ENCODE results near the gene HAUS5.

The HAUS5 gene

GRCh38 chr19:35666251-35666913 is 53.8 kb downstream of the HAUS5 start, which contains the start of gene UPK1A:
Gene UPK1A (plus strand): TSS chr19:35666517. CDS start chr19:35666813, 296 bp downstream.
- no peaks in the 10 kb centered on the region for H3K9me3 Mint-ChIP-seq
- peaks cover 27% of the 10 kb centered on the region for H3K36me3 Mint-ChIP-seq (ENCODE audit: low read depth)
- H3K27me3 Mint-ChIP-seq (ENCODE audit: low read depth), result peaks cover 21% of the 10 kb centered on the region
- H3K27ac Mint-ChIP-seq, result no peak within 1 kb of the TSS
- no peaks in the 10 kb centered on the region for H3K4me1 Mint-ChIP-seq
- no peak for TF ChIP-seq CTCF (IDR thresholded peaks at IDR 0.05; ENCODE audit: unreplicated experiment in 3 of 3)
- no peak within 1 kb of the TSS for H3K4me3 Mint-ChIP-seq

DNA sequence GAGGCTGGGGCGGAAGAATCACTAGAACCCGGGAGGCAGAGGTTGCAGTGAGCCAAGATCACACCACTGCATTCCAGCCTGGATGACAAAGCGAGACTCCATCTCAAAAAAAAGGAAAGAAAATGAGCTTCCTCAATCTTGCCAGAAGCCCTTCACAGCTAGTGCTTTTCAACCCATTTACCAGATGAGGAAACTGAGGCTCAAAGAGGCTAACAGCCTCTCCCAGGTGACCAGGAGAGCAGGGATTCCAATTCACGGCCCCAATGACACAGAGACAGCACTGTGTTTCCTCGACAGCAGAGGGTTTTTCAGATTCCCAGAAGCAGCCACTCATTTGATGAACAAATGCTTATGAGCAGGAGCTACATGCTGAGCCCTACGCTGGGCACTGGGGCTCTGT is 57.0 kb downstream of the HAUS5 start:
- Mint-ChIP-seq H3K27me3 (ENCODE audit: low read depth) (peaks cover 53% of the 10 kb centered on the region), H3K4me3 (no peak overlapping the region), H3K36me3 (ENCODE audit: low read depth) (peaks cover 4% of the 10 kb centered on the region), H3K4me1 (no peaks in the 10 kb centered on the region), H3K27ac (no peak overlapping the region), H3K9me3 (no peaks in the 10 kb centered on the region)
- TF ChIP-seq CTCF (IDR thresholded peaks at IDR 0.05; ENCODE audit: unreplicated experiment in 3 of 3), result no peak

GRCh38 chr19:35669974-35670373 is 57.4 kb downstream of the HAUS5 start:
- H3K4me1 Mint-ChIP-seq, result no peaks in the 10 kb centered on the region
- H3K36me3 Mint-ChIP-seq (ENCODE audit: low read depth), result peaks cover 4% of the 10 kb centered on the region
- no peak overlapping the region for H3K27ac Mint-ChIP-seq
- no peak for TF ChIP-seq CTCF (IDR thresholded peaks at IDR 0.05; ENCODE audit: unreplicated experiment in 3 of 3)
- no peak overlapping the region for H3K4me3 Mint-ChIP-seq
- no peaks in the 10 kb centered on the region for H3K9me3 Mint-ChIP-seq
- H3K27me3 Mint-ChIP-seq (ENCODE audit: low read depth), result peaks cover 56% of the 10 kb centered on the region

DNA sequence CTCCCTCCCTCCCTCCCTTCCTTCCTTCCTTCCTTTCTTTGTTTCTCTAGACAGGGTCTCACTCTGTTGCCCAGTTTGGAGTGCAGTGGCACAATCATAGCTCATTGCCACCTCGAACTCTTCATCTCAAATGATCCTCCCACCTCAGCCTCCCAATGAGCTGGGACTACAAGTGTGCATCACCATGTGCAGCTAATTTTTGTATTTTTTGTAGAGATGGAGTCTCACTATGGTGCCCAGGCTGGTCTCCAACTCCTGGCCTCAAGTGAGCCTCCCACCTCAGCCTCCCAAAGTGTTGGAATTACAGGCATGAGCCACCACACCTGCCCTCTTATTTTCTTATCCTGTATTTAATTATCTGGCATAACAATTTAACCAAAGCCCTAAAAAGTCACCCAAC is 58.2 kb downstream of the HAUS5 start:
- H3K27me3 Mint-ChIP-seq (ENCODE audit: low read depth), result peaks cover 57% of the 10 kb centered on the region
- no peak overlapping the region for H3K27ac Mint-ChIP-seq
- TF ChIP-seq CTCF (IDR thresholded peaks at IDR 0.05; ENCODE audit: unreplicated experiment in 3 of 3), result no peak
- no peaks in the 10 kb centered on the region for H3K4me1 Mint-ChIP-seq
- H3K4me3 Mint-ChIP-seq, result no peak overlapping the region
- peaks cover 4% of the 10 kb centered on the region for H3K36me3 Mint-ChIP-seq (ENCODE audit: low read depth)
- H3K9me3 Mint-ChIP-seq, result no peaks in the 10 kb centered on the region

DNA sequence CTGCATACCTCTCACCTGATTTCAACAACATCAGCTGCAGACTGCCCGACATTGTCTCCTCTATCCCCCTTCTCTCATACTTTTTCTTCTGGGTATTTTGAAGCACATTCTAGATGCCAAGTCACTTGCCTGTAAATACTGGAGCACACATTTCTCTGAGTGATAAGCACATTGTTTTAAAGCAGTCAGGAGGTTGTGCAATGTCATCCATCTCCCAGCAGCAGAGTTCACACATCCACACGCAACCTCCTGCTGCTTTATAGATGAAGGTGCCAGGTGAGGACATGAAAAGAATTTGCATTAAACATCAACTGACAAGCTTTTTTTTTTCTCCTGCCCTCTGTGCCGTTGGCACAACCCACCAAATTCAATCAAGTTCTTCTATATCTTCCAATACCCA is 59.3 kb downstream of the HAUS5 start:
- H3K27ac Mint-ChIP-seq, result no peak overlapping the region
- H3K4me1 Mint-ChIP-seq, result no peaks in the 10 kb centered on the region
- H3K36me3 Mint-ChIP-seq (ENCODE audit: low read depth), result peaks cover 3% of the 10 kb centered on the region
- peaks cover 66% of the 10 kb centered on the region for H3K27me3 Mint-ChIP-seq (ENCODE audit: low read depth)
- H3K9me3 Mint-ChIP-seq, result no peaks in the 10 kb centered on the region
- H3K4me3 Mint-ChIP-seq, result no peak overlapping the region
- no peak for TF ChIP-seq CTCF (IDR thresholded peaks at IDR 0.05; ENCODE audit: unreplicated experiment in 3 of 3)

GRCh38 chr19:35673121-35673804 is 60.7 kb downstream of the HAUS5 start:
- Mint-ChIP-seq H3K27me3 (ENCODE audit: low read depth) (peaks cover 73% of the 10 kb centered on the region), H3K36me3 (ENCODE audit: low read depth) (no peaks in the 10 kb centered on the region), H3K4me3 (peak overlapping the region; percentile 35 to 64 (median 54)), H3K4me1 (no peaks in the 10 kb centered on the region), H3K9me3 (no peaks in the 10 kb centered on the region), H3K27ac (no peak overlapping the region)
- TF ChIP-seq CTCF (IDR thresholded peaks at IDR 0.05; ENCODE audit: unreplicated experiment in 3 of 3), result no peak

Measured in nephron (organoid).